ENCODE data around the gene NAA11. TPM values are rescaled to one million over a fixed set of nuclear protein-coding genes. Genes with fewer than 3 reads are reported as not detected.
A peak's percentile ranks its signal among the peaks of the same experiment; 100 is the strongest.

The NAA11 gene
- polyA plus RNA-seq, 1 donor = 0.09 TPM

DNA sequence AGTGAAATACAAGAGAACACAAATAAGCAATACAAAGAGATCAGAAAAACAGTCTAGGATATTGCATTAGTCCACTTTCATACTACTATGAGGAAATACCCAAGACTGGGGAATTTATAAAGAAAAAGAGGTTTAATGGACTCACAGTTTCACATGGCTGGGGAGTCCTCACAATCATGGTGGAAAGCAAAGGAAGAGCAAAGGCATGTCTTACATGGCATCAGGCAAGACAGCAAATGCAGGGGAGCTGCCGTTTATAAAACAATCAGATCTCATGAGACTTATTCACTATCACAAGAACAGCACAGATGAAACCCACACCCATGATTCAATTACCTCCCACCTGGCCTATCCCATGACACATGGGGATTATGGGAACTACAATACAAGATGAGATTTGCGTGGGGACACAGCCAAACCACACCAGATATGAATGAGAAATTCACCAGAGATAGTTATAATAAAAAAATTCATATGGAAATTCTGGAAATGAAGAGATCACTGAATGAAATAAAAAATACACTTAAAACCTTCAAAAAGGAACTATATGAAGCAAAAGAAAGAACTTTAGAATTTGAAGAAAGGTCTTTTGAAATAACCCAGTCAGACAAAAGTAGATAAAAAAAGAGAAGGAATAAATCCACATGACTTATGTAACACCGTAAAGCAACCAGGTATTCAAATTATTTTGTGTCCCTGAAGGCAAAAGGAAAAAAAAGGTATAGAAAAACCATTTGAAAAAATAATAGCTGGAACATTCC, 16.2 kb upstream of the NAA11 start:
- no peak for DNase-seq
- Histone ChIP-seq H3K4me1 (ENCODE audit: control insufficient read depth, insufficient read depth, low read length) (no peaks in the 10 kb centered on the region), H3K27me3 (ENCODE audit: control insufficient read depth, insufficient read depth, low read length) (no peaks in the 10 kb centered on the region), H3K27ac (ENCODE audit: low read length) (no peak overlapping the region), H3K9me3 (ENCODE audit: control insufficient read depth, low read depth, low read length) (no peaks in the 10 kb centered on the region), H3K4me3 (ENCODE audit: low read length) (no peak overlapping the region), H3K36me3 (ENCODE audit: control insufficient read depth, insufficient read depth, low read length) (no peaks in the 10 kb centered on the region)
- WGBS (ENCODE audit: insufficient coverage, low lambda C conversion rate) = 60% methylated on average over 1 of the region's 3 CpGs

DNA sequence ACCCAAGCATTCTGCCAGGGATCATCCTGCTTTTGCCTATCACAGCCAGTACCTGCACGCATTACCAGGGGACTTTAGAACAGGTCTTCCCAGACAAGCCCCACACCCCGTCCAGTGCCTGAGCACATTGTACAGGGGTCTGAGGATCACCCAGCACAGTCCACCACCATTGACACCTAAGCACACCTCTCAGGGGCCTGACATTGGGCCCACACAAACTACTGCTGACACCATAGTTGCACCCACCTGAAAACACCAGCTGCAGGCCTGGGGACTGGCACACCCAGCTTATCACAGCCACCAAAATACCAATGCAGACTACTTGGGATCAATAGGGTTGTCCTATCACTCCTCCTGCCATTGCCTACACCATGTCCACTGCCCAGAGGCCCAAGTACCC, 14.7 kb upstream of the NAA11 start:
- Histone ChIP-seq H3K27ac (ENCODE audit: low read length) (no peak overlapping the region), H3K9me3 (ENCODE audit: control insufficient read depth, low read depth, low read length) (no peaks in the 10 kb centered on the region), H3K36me3 (ENCODE audit: control insufficient read depth, insufficient read depth, low read length) (no peaks in the 10 kb centered on the region), H3K4me3 (ENCODE audit: low read length) (no peak overlapping the region), H3K27me3 (ENCODE audit: control insufficient read depth, insufficient read depth, low read length) (no peaks in the 10 kb centered on the region), H3K4me1 (ENCODE audit: control insufficient read depth, insufficient read depth, low read length) (no peaks in the 10 kb centered on the region)
- no CpG with 5 or more reads among the region's 2 CpGs for WGBS (ENCODE audit: insufficient coverage, low lambda C conversion rate)
- DNase-seq = no peak

DNA sequence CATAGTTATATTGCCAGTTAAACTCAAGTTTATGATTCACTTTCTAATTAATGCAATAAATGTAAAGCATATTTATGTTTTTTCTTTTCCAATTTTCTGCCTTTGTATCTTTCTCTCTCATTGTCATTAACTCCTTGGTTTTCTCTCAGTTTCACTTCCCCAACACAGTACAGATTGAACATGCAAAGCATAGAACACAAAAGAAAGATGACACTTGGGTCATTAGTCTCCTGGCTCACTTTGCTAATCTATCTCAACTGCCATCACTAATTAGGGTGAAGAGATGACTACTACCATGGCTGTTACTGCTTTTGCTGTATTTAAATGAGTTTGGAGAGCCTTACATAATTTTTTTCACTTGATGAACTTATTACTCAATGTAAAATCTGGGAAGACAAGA, 12.3 kb upstream of the NAA11 start:
- H3K27ac ChIP-seq (ENCODE audit: low read length) = no peak overlapping the region
- no peaks in the 10 kb centered on the region for H3K36me3 ChIP-seq (ENCODE audit: control insufficient read depth, insufficient read depth, low read length)
- no peaks in the 10 kb centered on the region for H3K27me3 ChIP-seq (ENCODE audit: control insufficient read depth, insufficient read depth, low read length)
- no peak for DNase-seq
- no peaks in the 10 kb centered on the region for H3K9me3 ChIP-seq (ENCODE audit: control insufficient read depth, low read depth, low read length)
- H3K4me1 ChIP-seq (ENCODE audit: control insufficient read depth, insufficient read depth, low read length) = no peaks in the 10 kb centered on the region
- no peak overlapping the region for H3K4me3 ChIP-seq (ENCODE audit: low read length)

DNA sequence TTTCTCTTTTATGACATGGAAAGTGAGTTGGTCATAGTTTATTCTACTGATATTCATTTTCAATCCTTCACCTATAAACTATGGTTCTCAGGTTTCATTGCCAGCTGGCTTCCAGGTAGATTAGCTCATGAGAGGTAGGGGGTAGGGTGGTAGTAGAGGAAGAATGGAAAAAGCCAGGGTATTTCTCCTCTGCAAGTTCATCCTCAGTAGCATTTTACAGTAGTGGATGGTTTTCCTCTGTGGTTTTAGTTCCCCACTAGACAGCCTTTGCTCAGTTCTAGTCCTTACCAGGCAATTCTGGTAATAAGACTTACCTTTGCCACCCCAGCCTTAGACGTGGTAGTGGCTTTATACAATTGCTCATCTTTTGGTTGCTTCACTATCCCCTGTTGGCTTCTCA, 8.9 kb upstream of the NAA11 start:
- Histone ChIP-seq H3K4me3 (ENCODE audit: low read length) (no peak overlapping the region), H3K27me3 (ENCODE audit: control insufficient read depth, insufficient read depth, low read length) (no peaks in the 10 kb centered on the region), H3K27ac (ENCODE audit: low read length) (no peak overlapping the region), H3K9me3 (ENCODE audit: control insufficient read depth, low read depth, low read length) (no peaks in the 10 kb centered on the region), H3K4me1 (ENCODE audit: control insufficient read depth, insufficient read depth, low read length) (no peaks in the 10 kb centered on the region), H3K36me3 (ENCODE audit: control insufficient read depth, insufficient read depth, low read length) (no peaks in the 10 kb centered on the region)
- no peak for DNase-seq
- WGBS (ENCODE audit: insufficient coverage, low lambda C conversion rate) = no CpG with 5 or more reads among the region's 1 CpG

DNA sequence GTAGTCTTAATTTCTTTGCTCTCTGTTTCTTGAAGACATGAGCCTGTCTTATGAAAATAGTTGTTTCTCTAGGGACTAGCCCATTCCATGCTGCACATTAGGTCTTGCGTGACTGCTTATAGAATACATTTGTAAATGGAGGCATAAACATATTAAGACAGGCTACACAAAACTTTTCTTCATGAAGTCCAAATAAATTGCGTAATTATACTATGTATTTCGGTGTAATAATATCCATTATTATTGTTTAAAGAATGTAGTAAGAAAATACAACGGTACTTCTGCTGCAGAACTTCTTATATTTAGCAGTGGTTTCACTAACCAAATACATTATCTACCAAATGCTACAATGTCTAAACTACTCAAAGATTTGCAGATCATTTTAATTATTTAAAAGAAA, 8.5 kb upstream of the NAA11 start:
- H3K4me1 ChIP-seq (ENCODE audit: control insufficient read depth, insufficient read depth, low read length) = no peaks in the 10 kb centered on the region
- 56% methylated on average over 3 of the region's 4 CpGs for WGBS (ENCODE audit: insufficient coverage, low lambda C conversion rate)
- no peak overlapping the region for H3K27ac ChIP-seq (ENCODE audit: low read length)
- H3K27me3 ChIP-seq (ENCODE audit: control insufficient read depth, insufficient read depth, low read length) = no peaks in the 10 kb centered on the region
- no peaks in the 10 kb centered on the region for H3K36me3 ChIP-seq (ENCODE audit: control insufficient read depth, insufficient read depth, low read length)
- DNase-seq = no peak
- no peaks in the 10 kb centered on the region for H3K9me3 ChIP-seq (ENCODE audit: control insufficient read depth, low read depth, low read length)
- H3K4me3 ChIP-seq (ENCODE audit: low read length) = no peak overlapping the region

DNA sequence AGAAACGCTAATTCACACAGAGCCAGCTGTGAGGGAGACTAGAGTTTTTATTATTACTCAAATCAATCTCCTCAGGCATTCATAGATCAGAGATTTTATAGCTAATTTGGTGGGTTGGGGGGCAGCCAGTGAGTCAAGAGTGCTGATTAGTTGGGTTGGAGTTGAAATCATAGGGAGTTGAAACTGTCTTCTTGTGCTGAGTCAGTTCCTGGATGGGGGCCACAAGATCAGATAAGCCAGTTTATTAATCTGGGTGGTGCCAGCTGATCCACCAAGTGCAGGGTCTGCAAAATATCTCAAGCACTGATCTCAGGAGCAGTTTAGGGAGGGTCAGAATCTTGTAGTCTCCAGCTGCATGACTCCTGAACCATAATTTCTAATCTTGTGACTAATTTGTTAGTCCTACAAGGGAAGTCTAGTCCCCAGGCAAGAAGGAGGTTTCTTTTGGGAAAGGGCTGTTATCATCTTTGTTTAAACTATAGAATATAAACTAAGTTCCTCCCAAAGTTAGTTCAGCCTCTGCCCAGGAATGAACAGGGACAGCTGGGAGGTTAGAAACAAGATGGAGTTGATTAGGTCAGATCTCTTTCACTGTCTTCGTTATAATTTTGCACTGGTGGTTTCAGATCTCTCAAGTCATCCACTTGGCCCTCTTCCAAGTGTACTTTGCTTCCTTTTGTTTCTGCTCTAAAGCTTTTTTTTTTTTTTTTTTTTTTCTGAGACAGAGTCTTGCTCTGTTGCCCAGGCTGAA, 5.4 kb upstream of the NAA11 start:
- Histone ChIP-seq H3K9me3 (ENCODE audit: control insufficient read depth, low read depth, low read length) (no peaks in the 10 kb centered on the region), H3K4me1 (ENCODE audit: control insufficient read depth, insufficient read depth, low read length) (no peaks in the 10 kb centered on the region), H3K36me3 (ENCODE audit: control insufficient read depth, insufficient read depth, low read length) (no peaks in the 10 kb centered on the region), H3K4me3 (ENCODE audit: low read length) (no peak overlapping the region), H3K27me3 (ENCODE audit: control insufficient read depth, insufficient read depth, low read length) (no peaks in the 10 kb centered on the region), H3K27ac (ENCODE audit: low read length) (no peak overlapping the region)
- WGBS (ENCODE audit: insufficient coverage, low lambda C conversion rate) = no CpG with 5 or more reads among the region's 2 CpGs
- DNase-seq = peak; percentile 7 to 35

DNA sequence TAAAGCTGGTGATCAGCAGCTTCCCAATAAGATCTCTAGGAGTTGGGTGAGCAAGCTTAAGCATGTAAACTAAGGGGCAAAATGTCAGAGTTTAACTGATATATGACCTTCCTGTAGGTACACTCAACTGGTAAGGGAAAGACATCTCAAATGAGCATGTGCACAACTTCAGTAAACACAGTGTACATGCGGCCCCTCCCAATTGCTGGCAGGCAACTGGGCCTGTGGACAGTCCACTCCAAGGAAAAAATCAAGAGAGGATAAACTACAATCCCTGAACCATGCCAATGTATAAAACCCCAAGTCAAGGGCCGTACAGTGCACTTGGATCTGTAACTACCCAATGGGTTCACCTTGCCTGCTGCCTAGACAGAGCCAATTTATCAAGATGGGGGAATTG, 4.9 kb upstream of the NAA11 start:
- H3K36me3 ChIP-seq (ENCODE audit: control insufficient read depth, insufficient read depth, low read length) = no peaks in the 10 kb centered on the region
- no peaks in the 10 kb centered on the region for H3K9me3 ChIP-seq (ENCODE audit: control insufficient read depth, low read depth, low read length)
- H3K4me1 ChIP-seq (ENCODE audit: control insufficient read depth, insufficient read depth, low read length) = no peaks in the 10 kb centered on the region
- no peak overlapping the region for H3K27ac ChIP-seq (ENCODE audit: low read length)
- no peaks in the 10 kb centered on the region for H3K27me3 ChIP-seq (ENCODE audit: control insufficient read depth, insufficient read depth, low read length)
- WGBS (ENCODE audit: insufficient coverage, low lambda C conversion rate) = no CpG with 5 or more reads among the region's 2 CpGs
- no peak overlapping the region for H3K4me3 ChIP-seq (ENCODE audit: low read length)
- DNase-seq = no peak

GRCh38 chr4:79325436-79325835, 425 bp downstream of the NAA11 start:
- no peak overlapping the region for H3K4me3 ChIP-seq (ENCODE audit: low read length)
- H3K27me3 ChIP-seq (ENCODE audit: control insufficient read depth, insufficient read depth, low read length) = no peaks in the 10 kb centered on the region
- no peaks in the 10 kb centered on the region for H3K4me1 ChIP-seq (ENCODE audit: control insufficient read depth, insufficient read depth, low read length)
- no peak for DNase-seq
- H3K9me3 ChIP-seq (ENCODE audit: control insufficient read depth, low read depth, low read length) = no peaks in the 10 kb centered on the region
- H3K27ac ChIP-seq (ENCODE audit: low read length) = no peak overlapping the region
- H3K36me3 ChIP-seq (ENCODE audit: control insufficient read depth, insufficient read depth, low read length) = no peaks in the 10 kb centered on the region
- WGBS (ENCODE audit: insufficient coverage, low lambda C conversion rate) = no CpG with 5 or more reads among the region's 12 CpGs

GRCh38 chr4:79319975-79320374, 5.9 kb downstream of the NAA11 start:
- Histone ChIP-seq H3K4me1 (ENCODE audit: control insufficient read depth, insufficient read depth, low read length) (no peaks in the 10 kb centered on the region), H3K27me3 (ENCODE audit: control insufficient read depth, insufficient read depth, low read length) (no peaks in the 10 kb centered on the region), H3K27ac (ENCODE audit: low read length) (no peak overlapping the region), H3K36me3 (ENCODE audit: control insufficient read depth, insufficient read depth, low read length) (no peaks in the 10 kb centered on the region), H3K9me3 (ENCODE audit: control insufficient read depth, low read depth, low read length) (no peaks in the 10 kb centered on the region), H3K4me3 (ENCODE audit: low read length) (no peak overlapping the region)
- 72% methylated on average over 3 of the region's 4 CpGs for WGBS (ENCODE audit: insufficient coverage, low lambda C conversion rate)
- no peak for DNase-seq

DNA sequence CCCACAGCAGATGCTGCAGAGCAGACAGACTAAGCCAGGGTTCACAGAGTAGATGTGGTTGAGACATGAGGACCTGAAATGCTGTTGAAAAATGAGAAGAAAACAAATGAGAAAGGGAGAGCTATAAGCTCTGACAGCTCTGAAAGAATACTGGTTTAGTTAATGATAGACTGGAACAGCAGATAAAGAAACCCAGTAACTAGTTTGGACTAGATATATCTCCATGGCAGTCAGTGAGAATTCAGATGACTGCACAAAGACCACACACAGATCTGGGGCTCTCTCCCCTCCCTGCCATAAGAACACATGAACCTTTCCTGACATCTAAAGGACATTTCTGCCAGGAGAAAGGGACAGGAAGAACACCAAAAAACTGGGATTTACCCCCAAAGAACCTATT, 8.2 kb downstream of the NAA11 start:
- DNase-seq = no peak
- no peaks in the 10 kb centered on the region for H3K36me3 ChIP-seq (ENCODE audit: control insufficient read depth, insufficient read depth, low read length)
- H3K27ac ChIP-seq (ENCODE audit: low read length) = no peak overlapping the region

DNA sequence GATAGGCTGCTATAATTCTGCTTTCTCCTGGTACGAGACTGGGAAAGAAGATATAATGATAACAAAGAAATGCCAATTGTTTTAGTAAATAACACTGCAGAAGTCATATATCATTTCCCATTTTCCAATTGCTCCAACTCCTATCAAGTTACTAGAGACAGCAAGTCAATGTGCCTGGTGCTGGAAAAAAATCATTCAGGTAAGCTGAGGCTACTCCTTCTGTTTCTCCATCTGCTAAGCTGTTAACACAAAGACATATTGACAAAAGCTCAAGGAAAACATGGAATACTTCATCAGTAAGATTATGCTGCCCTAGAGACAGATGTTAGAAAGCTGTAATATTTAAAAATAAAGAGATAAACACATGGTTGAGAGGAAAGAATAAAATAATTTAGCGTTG, 10.0 kb downstream of the NAA11 start:
- no peak for DNase-seq
- no peaks in the 10 kb centered on the region for H3K27me3 ChIP-seq (ENCODE audit: control insufficient read depth, insufficient read depth, low read length)

More for the DNA sequence above, 8.2 kb downstream of the NAA11 start:
- Histone ChIP-seq H3K4me1 (ENCODE audit: control insufficient read depth, insufficient read depth, low read length) (no peaks in the 10 kb centered on the region), H3K9me3 (ENCODE audit: control insufficient read depth, low read depth, low read length) (no peaks in the 10 kb centered on the region), H3K4me3 (ENCODE audit: low read length) (no peak overlapping the region), H3K27me3 (ENCODE audit: control insufficient read depth, insufficient read depth, low read length) (no peaks in the 10 kb centered on the region)

More for the DNA sequence above, 10.0 kb downstream of the NAA11 start:
- Histone ChIP-seq H3K27ac (ENCODE audit: low read length) (no peak overlapping the region), H3K36me3 (ENCODE audit: control insufficient read depth, insufficient read depth, low read length) (no peaks in the 10 kb centered on the region), H3K4me3 (ENCODE audit: low read length) (no peak overlapping the region), H3K4me1 (ENCODE audit: control insufficient read depth, insufficient read depth, low read length) (no peaks in the 10 kb centered on the region), H3K9me3 (ENCODE audit: control insufficient read depth, low read depth, low read length) (no peaks in the 10 kb centered on the region)
- WGBS (ENCODE audit: insufficient coverage, low lambda C conversion rate) = 52% methylated on average over 2 of the region's 2 CpGs
